Activated CD8-positive, alpha-beta memory T cell treated with anti-CD3 and anti-CD28 coated beads, Interleukin-2, amount 50 U/mL, for 48 hours (primary cell): ENCODE measurements around the gene C3orf20.

ENCODE experiments used
- DNase-seq: peaks from one replicate; pipeline ENCODE4 v3.0.0-alpha.2; 2020

C3orf20 gene

GRCh38 chr3:14674841-14675240 is at the start of gene C3orf20:
Gene C3orf20, plus strand, starts transcription at chr3:14675141. Its CDS starts 7,573 bp downstream, at chr3:14682714.
- no peak for DNase-seq

GRCh38 chr3:14625443-14625842 is 49.5 kb upstream of the C3orf20 start:
- no peak for DNase-seq

GRCh38 chr3:14627815-14628214 is 47.1 kb upstream of the C3orf20 start:
- DNase-seq, result no peak

- no peak for DNase-seq
These were observed 46.5 kb upstream of the C3orf20 start for GRCh38 chr3:14628406-14628805.

GRCh38 chr3:14630404-14631100 is 44.4 kb upstream of the C3orf20 start:
- peak; percentile 30 for DNase-seq

- peak; percentile 25 for DNase-seq
These were observed 43.8 kb upstream of the C3orf20 start for GRCh38 chr3:14631101-14631497.

- DNase-seq, result no peak
These were observed 43.1 kb upstream of the C3orf20 start for GRCh38 chr3:14631687-14632441.

GRCh38 chr3:14632442-14632930 is 42.5 kb upstream of the C3orf20 start:
- no peak for DNase-seq

- no peak for DNase-seq
These were observed 41.5 kb upstream of the C3orf20 start for GRCh38 chr3:14633417-14633816.

- DNase-seq, result peak; percentile 75
These were observed 41.0 kb upstream of the C3orf20 start for GRCh38 chr3:14633819-14634424.

GRCh38 chr3:14634763-14635400 is 40.1 kb upstream of the C3orf20 start:
- no peak for DNase-seq

- peak; percentile 3 for DNase-seq
These were observed 38.3 kb upstream of the C3orf20 start for GRCh38 chr3:14636496-14637087.

- no peak for DNase-seq
These were observed 34.8 kb upstream of the C3orf20 start for GRCh38 chr3:14640157-14640562.

GRCh38 chr3:14640734-14641133 is 34.2 kb upstream of the C3orf20 start:
- no peak for DNase-seq

- no peak for DNase-seq
These were observed 33.6 kb upstream of the C3orf20 start for GRCh38 chr3:14641346-14641745.

GRCh38 chr3:14645453-14645852 is 29.5 kb upstream of the C3orf20 start:
- DNase-seq, result no peak

- DNase-seq, result no peak
These were observed 28.8 kb upstream of the C3orf20 start for GRCh38 chr3:14646131-14646573.

- no peak for DNase-seq
These were observed 28.1 kb upstream of the C3orf20 start for GRCh38 chr3:14646589-14647413.

GRCh38 chr3:14647976-14648955 is 26.7 kb upstream of the C3orf20 start:
- no peak for DNase-seq

- no peak for DNase-seq
These were observed 25.5 kb upstream of the C3orf20 start for GRCh38 chr3:14649466-14649865.

- no peak for DNase-seq
These were observed 24.7 kb upstream of the C3orf20 start for GRCh38 chr3:14650193-14650592.
